Embryonic facial prominence (tissue), 1 donor: ENCODE data around the gene MYL10.

Experiments used
- DNase-seq: peaks from one replicate; pipeline ENCODE4 v3.0.0-alpha.2; 2016; ENCODE audit errors: extremely low spot score

Gene MYL10

GRCh38 chr7:101596898-101597297, 32.2 kb downstream of the MYL10 start:
- DNase-seq: no peak

DNA sequence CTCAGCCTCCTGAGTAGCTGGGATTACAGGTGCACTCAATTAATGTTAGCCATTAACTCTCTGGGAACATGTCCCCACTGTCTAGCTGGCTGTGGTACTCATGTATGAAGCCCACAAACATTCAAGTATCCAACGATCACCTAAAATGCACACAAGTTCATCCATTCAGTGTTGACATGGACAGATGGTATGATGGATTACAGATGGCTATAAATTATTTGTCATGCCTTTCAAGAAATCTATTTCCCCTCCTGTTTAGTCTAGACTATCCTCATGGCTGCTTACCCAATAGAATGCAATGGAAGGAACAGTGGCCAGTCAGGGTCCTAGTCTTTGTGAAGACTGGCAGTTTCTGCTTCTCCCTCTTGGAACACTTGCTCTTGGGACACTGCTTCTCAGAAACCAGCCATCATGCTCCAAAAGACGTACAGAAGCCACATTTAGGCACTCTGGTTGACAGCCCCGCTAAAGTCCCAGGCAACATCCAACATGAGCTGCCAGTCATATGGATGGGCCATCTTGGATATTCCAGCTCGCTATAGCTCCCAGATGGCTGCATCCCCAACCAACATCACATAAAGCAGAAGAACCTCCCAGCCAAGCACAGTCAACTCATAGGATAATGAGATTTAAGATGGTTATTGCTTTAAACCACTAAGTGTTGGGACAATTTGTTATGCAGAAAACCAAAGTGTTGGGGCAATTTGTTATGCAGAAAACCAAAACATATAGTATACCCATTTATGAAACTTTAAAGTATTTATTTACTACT, 33.1 kb downstream of the MYL10 start:
- DNase-seq: no peak

DNA sequence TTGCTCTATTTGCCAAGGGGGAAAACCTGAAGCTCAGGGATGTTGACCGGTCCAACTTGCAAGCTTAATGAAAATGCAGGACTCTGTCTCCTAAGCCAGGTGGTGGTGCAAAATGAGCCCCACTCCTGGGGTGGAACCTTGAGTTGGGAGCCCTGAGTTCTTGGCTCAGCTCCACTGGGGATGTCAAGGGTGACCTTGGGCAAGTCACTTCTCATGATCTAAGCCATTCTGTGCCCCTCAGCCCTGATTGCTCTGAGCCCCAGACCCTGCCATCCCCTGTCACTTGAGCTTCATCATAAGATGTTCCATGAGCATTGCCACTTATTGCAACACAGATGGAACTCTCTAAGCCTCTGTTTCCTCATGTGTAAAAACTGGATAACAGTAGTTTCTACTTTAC, 33.9 kb downstream of the MYL10 start:
- no peak for DNase-seq

GRCh38 chr7:101594790-101595189, 34.3 kb downstream of the MYL10 start:
- no peak for DNase-seq

GRCh38 chr7:101593556-101593955, 35.5 kb downstream of the MYL10 start:
- no peak for DNase-seq

DNA sequence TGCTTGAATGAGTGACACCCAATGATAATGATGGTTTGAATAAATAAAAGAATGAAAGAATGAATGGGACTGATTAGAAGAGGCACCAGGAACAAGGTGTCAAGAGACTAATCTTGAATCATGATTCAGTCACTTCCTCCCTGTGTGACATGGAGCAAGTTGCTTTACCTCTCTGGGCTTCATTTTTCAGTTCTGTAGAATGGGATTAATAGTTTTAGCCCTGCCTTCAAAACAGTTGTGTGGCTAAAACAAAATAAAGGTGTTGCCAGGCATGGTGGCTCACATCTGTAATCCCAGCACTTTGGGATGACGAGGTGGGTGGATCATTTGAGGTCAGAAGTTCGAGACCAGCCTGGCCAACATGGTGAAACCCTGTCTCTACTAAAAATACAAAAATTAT, 37.6 kb downstream of the MYL10 start:
- DNase-seq: no peak

- DNase-seq: no peak
Observed at GRCh38 chr7:101590663-101591435, 38.2 kb downstream of the MYL10 start.

DNA sequence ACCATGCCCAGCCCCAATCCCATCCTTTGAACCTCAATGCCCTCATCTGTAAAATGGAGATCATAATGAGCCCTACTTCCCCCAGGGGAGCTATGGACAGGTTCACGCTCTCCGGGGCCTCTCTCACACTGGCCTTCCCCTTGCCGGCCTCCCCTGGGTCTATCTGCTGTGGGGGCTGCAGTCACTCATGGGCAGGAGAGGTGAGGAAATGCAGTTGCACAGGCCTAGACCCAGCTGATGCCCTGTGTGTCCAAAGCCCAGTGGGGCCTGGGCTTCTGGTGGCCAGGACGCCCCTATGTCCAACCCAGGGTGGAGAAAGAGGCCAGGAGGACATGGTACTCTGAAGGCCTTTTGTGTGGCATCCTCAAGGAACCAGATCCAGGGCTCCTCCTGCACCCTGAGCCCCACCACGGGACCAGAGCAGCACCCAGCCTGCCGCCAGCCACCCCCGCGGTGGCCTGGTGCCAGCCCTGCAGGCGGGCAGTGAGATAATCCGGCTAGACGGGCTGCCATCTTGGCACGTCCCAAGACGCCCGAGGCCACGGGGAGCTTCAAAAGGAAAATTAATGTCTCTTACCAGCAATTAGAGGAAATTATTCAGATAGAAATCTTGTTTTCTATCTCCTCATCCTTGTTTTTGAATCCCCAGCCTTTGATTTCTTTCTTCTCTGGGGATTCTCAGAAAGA, 39.0 kb downstream of the MYL10 start:
- no peak for DNase-seq

DNA sequence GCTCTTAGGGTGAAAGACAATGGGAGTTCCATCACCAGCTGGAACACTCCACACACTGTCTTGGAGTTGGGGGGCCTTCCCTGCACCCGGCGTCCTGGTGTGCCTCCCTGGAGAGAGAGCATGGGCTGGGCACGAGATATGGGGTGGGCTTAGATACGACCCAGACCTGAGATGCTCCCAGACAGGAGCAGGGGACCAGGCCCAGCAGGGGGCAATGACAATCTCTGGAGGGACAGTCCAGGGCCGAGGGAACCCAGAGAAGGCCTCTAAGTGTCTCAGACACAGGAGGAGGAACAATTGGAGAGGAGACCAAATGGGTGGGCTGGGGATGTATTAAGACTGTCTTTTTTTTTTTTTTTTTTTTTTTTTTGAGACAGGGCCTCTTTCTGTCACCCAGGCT, 40.0 kb downstream of the MYL10 start:
- no peak for DNase-seq

- DNase-seq: no peak
Observed at GRCh38 chr7:101588131-101588935, 40.8 kb downstream of the MYL10 start.

- DNase-seq: no peak
Observed at GRCh38 chr7:101586906-101587677, 42.0 kb downstream of the MYL10 start.

DNA sequence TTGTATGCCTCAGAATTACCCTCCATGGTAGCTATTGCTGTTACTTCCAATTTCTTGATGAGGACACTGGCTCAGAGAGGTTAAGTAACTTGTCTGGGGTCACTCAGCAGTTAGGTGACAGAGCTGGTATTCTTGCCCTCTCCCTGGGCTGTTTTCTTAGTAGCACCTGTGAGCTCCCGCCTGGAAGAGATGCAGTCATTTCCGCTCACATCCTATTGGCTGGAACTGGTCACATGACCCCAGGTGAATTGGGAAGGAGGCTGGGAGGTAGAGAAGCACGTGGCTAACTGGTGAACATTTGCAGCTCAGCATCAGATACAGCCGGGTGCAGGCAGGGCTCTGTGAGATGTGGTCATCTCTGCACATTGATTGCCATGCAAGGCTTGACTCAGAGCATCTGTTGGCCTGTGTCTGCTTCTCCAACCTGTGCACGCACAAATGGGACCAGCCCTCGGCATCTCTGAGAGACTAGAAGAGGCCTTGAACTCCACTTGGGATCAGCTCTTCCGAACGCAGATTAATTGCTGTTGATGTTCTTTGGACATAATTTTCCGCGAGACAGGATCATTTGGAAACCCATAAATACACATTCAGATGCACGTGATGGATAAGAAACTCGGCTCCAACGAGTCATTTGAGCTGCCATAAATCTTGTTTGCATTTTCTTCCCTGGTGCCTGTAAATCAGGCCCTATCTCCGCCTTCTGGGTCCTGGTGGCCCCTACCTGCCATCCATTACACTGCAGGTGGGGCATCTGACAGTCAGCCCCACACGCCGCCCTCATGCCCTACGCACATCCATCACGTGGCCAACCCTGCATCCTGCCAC, 42.8 kb downstream of the MYL10 start:
- DNase-seq: no peak

GRCh38 chr7:101582971-101583370, 46.1 kb downstream of the MYL10 start:
- no peak for DNase-seq

- no peak for DNase-seq
Observed at GRCh38 chr7:101581891-101582290, 47.2 kb downstream of the MYL10 start.

DNA sequence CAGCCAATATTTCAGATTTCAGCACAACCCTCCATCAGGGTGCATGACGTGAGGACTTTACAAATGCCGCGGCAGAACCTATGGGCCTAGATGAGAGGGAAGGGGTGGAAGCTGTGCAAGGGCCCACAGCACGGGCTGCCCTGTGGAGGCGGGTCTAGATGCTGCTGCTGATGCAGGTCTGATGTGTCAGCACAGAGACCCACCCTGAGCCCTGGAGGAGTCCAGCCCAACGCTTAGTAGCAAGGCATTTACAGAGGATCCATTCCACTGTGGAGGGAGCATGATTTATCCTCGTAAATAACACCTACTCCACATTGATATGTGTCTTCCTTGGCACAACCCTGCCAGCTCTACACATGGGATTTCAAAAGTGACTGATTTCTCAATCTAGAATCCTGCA, 48.5 kb downstream of the MYL10 start:
- no peak for DNase-seq

GRCh38 chr7:101578552-101578951, 50.5 kb downstream of the MYL10 start:
- DNase-seq: no peak

DNA sequence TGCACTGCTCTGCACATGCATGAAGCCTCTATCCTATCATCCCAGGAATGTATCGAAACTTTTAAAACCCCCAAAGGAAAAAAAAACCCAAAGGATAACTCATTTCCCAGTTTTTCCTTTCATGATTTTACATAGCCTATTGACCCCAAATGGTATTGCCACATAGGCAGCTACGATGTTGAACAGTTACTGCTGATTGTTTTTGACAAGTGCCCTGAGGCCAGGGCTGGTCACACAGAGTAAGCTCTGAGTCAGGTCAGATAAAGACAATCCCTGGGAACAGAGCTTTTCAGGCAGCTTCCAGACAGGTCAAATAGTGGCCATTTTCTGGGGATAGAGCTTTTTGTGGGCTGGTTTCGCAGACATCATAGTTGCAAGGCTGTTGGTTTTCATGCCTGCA, 52.1 kb downstream of the MYL10 start:
- DNase-seq: no peak

GRCh38 chr7:101575721-101576120, 53.4 kb downstream of the MYL10 start:
- no peak for DNase-seq

DNA sequence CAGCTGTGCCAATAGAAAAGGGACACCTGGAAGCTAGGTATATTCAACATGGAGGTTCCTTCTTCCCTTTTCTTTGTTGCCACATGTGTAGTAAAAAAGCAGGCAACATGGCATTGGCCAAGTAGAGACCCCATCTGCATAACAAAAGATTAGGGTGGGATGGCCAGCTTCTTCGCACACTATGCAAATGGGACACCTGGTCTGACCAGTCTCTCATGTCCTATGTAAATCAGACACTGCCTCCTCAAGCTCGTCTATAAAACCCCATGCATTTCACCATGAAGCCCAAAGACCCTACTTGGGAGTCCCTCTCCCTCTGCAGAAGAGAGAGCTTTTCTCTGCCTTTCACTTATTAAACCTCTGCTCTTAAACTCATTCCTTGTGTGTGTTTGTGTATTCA, 53.9 kb downstream of the MYL10 start:
- no peak for DNase-seq

DNA sequence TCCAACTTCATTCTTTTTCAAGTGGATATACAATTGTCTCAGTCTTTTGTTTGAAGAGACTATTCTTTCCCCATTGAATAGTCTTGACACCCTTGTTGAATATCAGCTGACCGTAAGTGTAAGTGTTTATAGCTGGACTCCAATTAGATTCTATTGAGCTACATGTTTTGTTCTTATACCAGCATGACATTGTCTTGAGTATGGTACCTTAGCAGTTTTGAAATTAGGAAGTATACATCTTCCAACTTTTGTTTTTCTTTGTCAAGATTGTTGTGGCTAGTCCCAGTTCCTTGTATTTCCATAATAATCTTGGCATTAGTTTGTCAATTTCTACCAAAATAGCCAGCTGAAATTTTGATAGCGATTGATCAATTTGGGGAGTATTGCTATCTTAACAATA, 56.9 kb downstream of the MYL10 start:
- no peak for DNase-seq
